DOHH2 (cell line): ENCODE results near the gene RNF224.
A peak's percentile ranks its signal among the peaks of the same experiment; 100 is the strongest.
"Not testable (repeated sequence)": the region's sequence is repeated elsewhere in the genome, so short reads cannot be mapped to it uniquely, and the experiment has no call there.

Experiments
- H3F3A ChIP-seq: fragments of 200-600 bp; sonication (generic), shearing (Covaris generic); 2 replicates; pipeline ENCODE4 v1.6.0; 2016; ENCODE audit warnings: antibody characterized with exemption, mild to moderate bottlenecking; ENCODE audit not compliant: control insufficient read depth, insufficient read depth
- H3K27ac ChIP-seq: fragments of 200-600 bp; sonication (generic); 2 replicates; pipeline ENCODE4 v1.5.1; 2014; ENCODE audit warnings: low read depth, mild to moderate bottlenecking, low read length, moderate library complexity
- H3K27me3 ChIP-seq: fragments of 200-600 bp; sonication (generic); 2 replicates; pipeline ENCODE4 v1.6.1; 2014; ENCODE audit warnings: mild to moderate bottlenecking, low read length, mixed read lengths; ENCODE audit not compliant: control insufficient read depth
- H3K36me3 ChIP-seq: fragments of 200-600 bp; sonication (generic); 2 replicates; pipeline ENCODE4 v1.6.1; 2014; ENCODE audit warnings: mild to moderate bottlenecking, low read length, moderate library complexity, mixed read lengths; ENCODE audit not compliant: control insufficient read depth
- H3K4me1 ChIP-seq: fragments of 200-600 bp; sonication (generic); 2 replicates; pipeline ENCODE4 v1.6.1; 2014; ENCODE audit warnings: mild to moderate bottlenecking, low read length, mixed read lengths; ENCODE audit not compliant: control insufficient read depth
- H3K4me2 ChIP-seq: fragments of 200-600 bp; sonication (generic); 2 replicates; pipeline ENCODE4 v1.6.0; 2014; ENCODE audit warnings: mild to moderate bottlenecking, low read length, moderate library complexity
- H3K4me3 ChIP-seq: fragments of 200-600 bp; sonication (generic); 2 replicates; pipeline ENCODE4 v1.5.1; 2014; ENCODE audit warnings: mild to moderate bottlenecking, low read length, mixed read lengths
- H3K79me2 ChIP-seq: fragments of 200-600 bp; sonication (generic); 2 replicates; pipeline ENCODE4 v1.6.1; 2014; ENCODE audit warnings: mild to moderate bottlenecking, low read length, mixed read lengths; ENCODE audit not compliant: control insufficient read depth
- H3K9me2 ChIP-seq: fragments of 200-600 bp; sonication (generic); replicated peaks from 2 replicates; pipeline ENCODE4 v1.6.1; 2014; ENCODE audit warnings: mild to moderate bottlenecking, low read length, mixed read lengths; ENCODE audit not compliant: control insufficient read depth
- H3K9me3 ChIP-seq: fragments of 200-600 bp; sonication (generic); 2 replicates; pipeline ENCODE4 v1.6.1; 2014; ENCODE audit warnings: antibody characterized with exemption, low read length, mixed read lengths; ENCODE audit not compliant: control insufficient read depth, insufficient read depth
- H4K20me1 ChIP-seq: fragments of 200-600 bp; sonication (generic); 2 replicates; pipeline ENCODE4 v1.6.0; 2014; ENCODE audit warnings: low read depth, mild to moderate bottlenecking, antibody characterized with exemption, low read length, moderate library complexity; ENCODE audit not compliant: control insufficient read depth, insufficient read depth
- EZH2phosphoT487 ChIP-seq: fragments of 200-600 bp; sonication (generic); IDR thresholded peaks from 2 replicates; pipeline ENCODE4 v1.6.1; 2017; ENCODE audit warnings: borderline replicate concordance, mild to moderate bottlenecking, antibody characterized with exemption, low read length, moderate library complexity, mixed read lengths
- TF ChIP-seq, protein P1 (sequence below): fragments of 200-600 bp; sonication (generic); IDR thresholded peaks from one replicate; pipeline ENCODE4 v1.5.1; 2014; ENCODE audit warnings: antibody characterized with exemption, mild to moderate bottlenecking, low read depth, low read length; ENCODE audit not compliant: poor library complexity, severe bottlenecking

RNF224 gene

DNA sequence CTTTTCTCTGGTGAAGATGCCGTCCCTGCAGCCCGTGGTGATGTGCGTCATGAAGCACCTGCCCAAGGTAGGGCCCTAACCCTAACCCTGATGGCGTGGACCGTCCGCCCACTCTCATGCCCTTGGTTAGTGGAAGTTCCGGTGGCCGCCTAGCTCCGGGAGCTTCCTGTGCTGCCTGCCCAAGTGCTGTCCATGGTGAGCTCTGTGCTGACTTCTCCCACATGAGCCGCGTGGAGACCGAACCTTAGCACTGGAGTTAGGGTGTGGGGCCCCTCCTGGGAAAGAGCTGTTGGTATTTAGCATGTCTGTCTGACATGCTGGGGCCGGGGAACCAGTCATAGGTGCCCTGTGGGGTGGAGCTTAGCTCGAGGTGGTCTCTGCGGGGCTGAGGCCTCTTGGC is 29.1 kb downstream of the RNF224 start:
- H3K27me3 ChIP-seq = no peaks in the 10 kb centered on the region
- no peaks in the 10 kb centered on the region for H3K9me3 ChIP-seq
- H4K20me1 ChIP-seq = no peaks in the 10 kb centered on the region
- TF ChIP-seq EZH2phosphoT487 = no peak
- H3K9me2 ChIP-seq = no peaks in the 10 kb centered on the region
- peak overlapping the region; percentile 86 for H3K4me3 ChIP-seq
- no peaks in the 10 kb centered on the region for H3F3A ChIP-seq
- peaks cover 36% of the 10 kb centered on the region for H3K36me3 ChIP-seq
- H3K27ac ChIP-seq = no peak overlapping the region
- peaks cover 48% of the 10 kb centered on the region for H3K4me1 ChIP-seq
- H3K79me2 ChIP-seq = peaks cover 30% of the 10 kb centered on the region
- peak overlapping the region; percentile 93 for H3K4me2 ChIP-seq

DNA sequence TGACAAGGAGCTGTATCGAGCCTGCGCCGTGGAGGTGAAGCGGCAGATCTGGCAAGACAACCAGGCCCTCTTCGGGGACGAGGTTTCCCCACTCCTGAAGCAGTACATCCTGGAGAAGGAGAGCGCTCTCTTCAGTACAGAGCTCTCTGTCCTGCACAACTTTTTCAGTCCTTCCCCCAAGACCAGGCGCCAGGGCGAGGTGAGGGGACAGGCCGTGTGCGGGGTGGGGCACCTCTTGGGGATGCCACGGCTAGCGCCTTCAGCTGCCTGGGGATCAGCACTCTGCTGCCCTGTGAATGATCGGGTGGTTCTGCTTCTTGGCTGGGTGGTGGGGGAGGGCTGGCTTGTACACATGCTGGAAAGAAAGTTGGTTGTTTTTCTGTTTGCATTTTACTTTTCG is 29.6 kb downstream of the RNF224 start:
- no peaks in the 10 kb centered on the region for H3K27me3 ChIP-seq
- peaks cover 36% of the 10 kb centered on the region for H3K36me3 ChIP-seq
- peaks cover 30% of the 10 kb centered on the region for H3K79me2 ChIP-seq
- H3K4me3 ChIP-seq = peak overlapping the region; percentile 86
- H3F3A ChIP-seq = no peaks in the 10 kb centered on the region
- H3K9me3 ChIP-seq = no peaks in the 10 kb centered on the region
- H4K20me1 ChIP-seq = no peaks in the 10 kb centered on the region
- peaks cover 48% of the 10 kb centered on the region for H3K4me1 ChIP-seq
- H3K27ac ChIP-seq = no peak overlapping the region
- no peaks in the 10 kb centered on the region for H3K9me2 ChIP-seq
- peak overlapping the region; percentile 93 for H3K4me2 ChIP-seq
- no peak for TF ChIP-seq EZH2phosphoT487
- TF ChIP-seq, protein P1, sequence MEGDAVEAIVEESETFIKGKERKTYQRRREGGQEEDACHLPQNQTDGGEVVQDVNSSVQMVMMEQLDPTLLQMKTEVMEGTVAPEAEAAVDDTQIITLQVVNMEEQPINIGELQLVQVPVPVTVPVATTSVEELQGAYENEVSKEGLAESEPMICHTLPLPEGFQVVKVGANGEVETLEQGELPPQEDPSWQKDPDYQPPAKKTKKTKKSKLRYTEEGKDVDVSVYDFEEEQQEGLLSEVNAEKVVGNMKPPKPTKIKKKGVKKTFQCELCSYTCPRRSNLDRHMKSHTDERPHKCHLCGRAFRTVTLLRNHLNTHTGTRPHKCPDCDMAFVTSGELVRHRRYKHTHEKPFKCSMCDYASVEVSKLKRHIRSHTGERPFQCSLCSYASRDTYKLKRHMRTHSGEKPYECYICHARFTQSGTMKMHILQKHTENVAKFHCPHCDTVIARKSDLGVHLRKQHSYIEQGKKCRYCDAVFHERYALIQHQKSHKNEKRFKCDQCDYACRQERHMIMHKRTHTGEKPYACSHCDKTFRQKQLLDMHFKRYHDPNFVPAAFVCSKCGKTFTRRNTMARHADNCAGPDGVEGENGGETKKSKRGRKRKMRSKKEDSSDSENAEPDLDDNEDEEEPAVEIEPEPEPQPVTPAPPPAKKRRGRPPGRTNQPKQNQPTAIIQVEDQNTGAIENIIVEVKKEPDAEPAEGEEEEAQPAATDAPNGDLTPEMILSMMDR = no peak

DNA sequence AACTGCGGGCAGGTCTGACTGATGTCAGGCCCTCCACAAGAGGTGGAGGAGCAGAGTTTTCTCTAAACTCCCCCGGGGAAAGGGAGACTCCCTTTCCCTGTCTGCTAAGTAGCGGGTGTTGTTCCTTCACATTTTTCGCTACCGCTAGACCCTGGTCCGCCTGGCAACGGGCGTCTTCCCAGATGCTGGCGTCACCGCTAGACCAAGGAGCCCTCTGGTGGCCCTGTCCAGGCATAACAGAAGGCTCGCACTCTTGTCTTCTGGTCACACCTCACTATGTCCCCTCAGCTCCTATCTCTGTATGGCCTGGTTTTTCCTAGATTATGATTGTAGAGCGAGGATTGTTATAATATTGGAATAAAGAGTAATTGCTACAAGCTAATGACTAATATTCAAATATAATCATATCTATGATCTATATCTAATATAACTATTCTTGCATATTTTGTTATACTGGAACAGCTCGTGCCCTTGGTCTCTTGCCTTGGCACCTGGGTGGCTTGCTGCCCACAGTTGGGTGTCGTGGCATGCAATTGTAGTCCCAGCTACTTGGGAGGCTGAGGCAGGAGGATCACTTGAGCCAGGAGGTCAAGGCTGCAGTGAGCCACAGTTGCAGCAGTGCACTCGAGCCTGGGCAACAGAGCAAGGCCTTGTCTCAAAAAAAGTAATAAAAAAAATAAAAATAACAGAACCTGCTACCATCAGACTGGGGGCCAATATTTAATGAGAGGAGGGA is 35.0 kb downstream of the RNF224 start:
- not testable (repeated sequence) for H3K9me3 ChIP-seq, H3K4me3 ChIP-seq, H3K4me2 ChIP-seq, H3K27me3 ChIP-seq, H3K9me2 ChIP-seq, H3K27ac ChIP-seq, H4K20me1 ChIP-seq, H3F3A ChIP-seq
- Histone ChIP-seq H3K79me2 (peaks cover 32% of the 10 kb centered on the region), H3K36me3 (peaks cover 55% of the 10 kb centered on the region), H3K4me1 (peaks cover 20% of the 10 kb centered on the region)

DNA sequence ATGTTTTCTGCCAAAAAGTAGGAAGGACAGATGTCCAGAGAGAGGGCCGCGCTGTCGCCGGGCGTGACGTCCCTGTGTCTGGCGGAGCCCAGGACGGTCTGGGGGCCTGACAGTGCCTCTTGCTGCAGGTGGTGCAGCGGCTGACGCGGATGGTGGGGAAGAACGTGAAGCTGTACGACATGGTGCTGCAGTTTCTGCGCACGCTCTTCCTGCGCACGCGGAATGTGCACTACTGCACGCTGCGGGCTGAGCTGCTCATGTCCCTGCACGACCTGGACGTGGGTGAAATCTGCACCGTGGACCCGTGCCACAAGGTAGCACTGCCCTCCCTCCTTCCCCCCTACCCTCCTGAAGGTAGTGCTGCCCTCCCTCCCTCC is 35.6 kb downstream of the RNF224 start:
- peaks cover 32% of the 10 kb centered on the region for H3K79me2 ChIP-seq

More for the DNA sequence above, 35.6 kb downstream of the RNF224 start:
- TF ChIP-seq, protein P1 = no peak
- TF ChIP-seq EZH2phosphoT487 = no peak
- Histone ChIP-seq H3K9me2 (no peaks in the 10 kb centered on the region), H4K20me1 (no peaks in the 10 kb centered on the region), H3K9me3 (no peaks in the 10 kb centered on the region), H3K36me3 (peaks cover 59% of the 10 kb centered on the region), H3K4me3 (no peak overlapping the region), H3K27ac (no peak overlapping the region), H3K27me3 (no peaks in the 10 kb centered on the region), H3K4me1 (peaks cover 25% of the 10 kb centered on the region), H3K4me2 (no peak overlapping the region), H3F3A (peaks cover 8% of the 10 kb centered on the region)
